K562 (cell line): Measurements from ENCODE around the gene CHGA. TPM values are rescaled to one million over a fixed set of nuclear protein-coding genes. Genes with fewer than 3 reads are reported as not detected.
A peak's percentile ranks its signal among the peaks of the same experiment; 100 is the strongest.

Source experiments
- ATAC-seq: fragments of 200-7000 bp; cut with Tn5 transposase; 3 replicates; pipeline ENCODE4 v1.9.1; 2020; ENCODE audit warnings: moderate library complexity
- BruUV-seq: library from RNA; stranded (reverse); fragments of 400-500 nt; replicated peaks from 2 replicates; lab custom pipeline; 2021; lab: Mats Ljungman, UMichigan
- CTCF ChIA-PET: fragments of 300-600 bp; formaldehyde crosslinking; extraction: SDS; loops from one replicate; lab custom pipeline; 2021; ENCODE audit warnings: low intra/inter-chr PET ratio; lab: Yijun Ruan, JAX
- POLR2A ChIA-PET: fragments of 300-600, 350-650 bp; sonication (Branson Sonifier 250); formaldehyde crosslinking; extraction: SDS; loops from one replicate; lab custom pipeline; 2021; ENCODE audit warnings: antibody characterized with exemption, inconsistent platforms; lab: Yijun Ruan, JAX
- DNase-seq, 4 experiments: peaks; one replicate each; pipeline versions ENCODE4 v3.0.0 to v3.0.0-alpha.2; 2011 to 2018; ENCODE audit warnings: low spot score in 3 of 4, mixed read lengths in 3 of 4; ENCODE audit errors: extremely low read depth in 1 of 4
- FAIRE-seq: peaks from 2 replicates; lab custom pipeline; 2011; peaks lifted over from hg19 to GRCh38; lab: Jason Lieb, UNC
- H2AFZ ChIP-seq: 2 replicates; pipeline ENCODE4 v1.6.0; 2011; ENCODE audit warnings: low read depth, low read length, control low read depth, inconsistent platforms
- H3K27ac ChIP-seq: fragments of 200-600 bp; 3 replicates; pipeline ENCODE4 v1.8.0; 2011; ENCODE audit warnings: low read depth, mild to moderate bottlenecking, control low read depth, inconsistent platforms, low read length, moderate library complexity, mixed read lengths; ENCODE audit errors: extremely low read depth
- H3K27me3 ChIP-seq, 2 experiments: fragments of 300-600 bp in 1 of 2; 2 replicates in 1 of 2; 3 replicates in 1 of 2; pipeline versions ENCODE4 v1.6.0 to v1.8.0; 2011; ENCODE audit warnings: inconsistent platforms in 2 of 2, low read length in 2 of 2, mild to moderate bottlenecking in 1 of 2, mixed read lengths in 1 of 2, moderate library complexity in 1 of 2; ENCODE audit not compliant: control insufficient read depth in 2 of 2, insufficient read depth in 2 of 2
- H3K36me3 ChIP-seq: fragments of 300-600 bp; 3 replicates; pipeline ENCODE4 v1.8.0; 2011; ENCODE audit warnings: mild to moderate bottlenecking, low read length, inconsistent platforms; ENCODE audit not compliant: control insufficient read depth, insufficient read depth
- H3K4me1 ChIP-seq, 2 experiments: fragments of 200-600 bp in 1 of 2; replicated peaks in 1 of 2; 2 replicates in 1 of 2; 3 replicates in 1 of 2; pipeline versions ENCODE4 v1.5.1 to v1.8.0; 2011; ENCODE audit warnings: inconsistent platforms in 2 of 2, low read length in 2 of 2, mild to moderate bottlenecking in 1 of 2, mixed read lengths in 1 of 2, moderate library complexity in 1 of 2; ENCODE audit not compliant: control insufficient read depth in 2 of 2, insufficient read depth in 2 of 2
- H3K4me2 ChIP-seq: 2 replicates; pipeline ENCODE4 v1.6.1; 2011; ENCODE audit warnings: low read length, control low read depth, inconsistent platforms, mixed read lengths; ENCODE audit not compliant: insufficient read depth
- H3K4me3 ChIP-seq: fragments of 200-600 bp; sonication (generic), shearing (Covaris generic); 2 replicates; pipeline ENCODE4 v1.5.1; 2016; ENCODE audit warnings: control low read depth, inconsistent platforms
- H3K79me2 ChIP-seq: fragments of 200-600 bp; 3 replicates; pipeline ENCODE4 v1.8.0; 2011; ENCODE audit warnings: low read length, inconsistent platforms; ENCODE audit not compliant: control insufficient read depth, insufficient read depth
- H3K9ac ChIP-seq, 2 experiments: 2 replicates each; pipeline versions ENCODE4 v1.6.0 to v1.6.1; 2011; ENCODE audit warnings: low read depth in 2 of 2, low read length in 2 of 2, control low read depth in 1 of 2, inconsistent platforms in 1 of 2, mild to moderate bottlenecking in 1 of 2, mixed read lengths in 1 of 2; ENCODE audit not compliant: insufficient read depth in 1 of 2
- H3K9me1 ChIP-seq: one replicate; pipeline ENCODE4 v1.6.0; 2011; ENCODE audit warnings: inconsistent platforms, mild to moderate bottlenecking, low read length, moderate library complexity; ENCODE audit not compliant: control insufficient read depth, insufficient read depth
- H3K9me3 ChIP-seq: replicated peaks from 2 replicates; pipeline ENCODE4 v1.5.1; 2011; ENCODE audit warnings: low read depth, low read length, inconsistent platforms; ENCODE audit not compliant: control insufficient read depth, insufficient read depth
- H4K20me1 ChIP-seq: replicated peaks from 2 replicates; pipeline ENCODE4 v1.6.1; 2011; ENCODE audit warnings: low read length, inconsistent platforms, mixed read lengths; ENCODE audit not compliant: control insufficient read depth, insufficient read depth
- CBFA2T2 ChIP-seq: fragments of 450-650 bp; conservative IDR thresholded peaks from 2 replicates; pipeline ENCODE4 v1.6.1; 2017; ENCODE audit warnings: mild to moderate bottlenecking
- L3MBTL2 ChIP-seq: fragments of 450-650 bp; IDR thresholded peaks from 2 replicates; pipeline ENCODE4 v1.6.1; 2016; ENCODE audit warnings: mild to moderate bottlenecking, moderate library complexity
- MYBL2 ChIP-seq, 2 experiments: fragments of 450-650 bp in 1 of 2; sonication (generic) in 1 of 2; formaldehyde crosslinking in 1 of 2; IDR thresholded peaks; 2 replicates each; pipeline versions ENCODE4 v1.6.1 to v1.8.1; 2017 to 2022; ENCODE audit warnings: borderline replicate concordance in 1 of 2, inconsistent platforms in 1 of 2, low read depth in 1 of 2, mild to moderate bottlenecking in 1 of 2, missing genetic modification reagents in 1 of 2, moderate library complexity in 1 of 2
- NR2C2 ChIP-seq, 2 experiments: fragments of 200-800 bp in 1 of 2; sonication (Bioruptor generic) in 1 of 2; sonication (generic) in 1 of 2; formaldehyde crosslinking in 1 of 2; IDR thresholded peaks; 2 replicates each; pipeline versions ENCODE4 v1.6.1 to v1.8.0; 2016 to 2022; ENCODE audit warnings: mild to moderate bottlenecking in 1 of 2, missing compliant biosample characterization in 1 of 2, missing genetic modification characterization in 1 of 2, missing genetic modification reagents in 1 of 2
- NUFIP1 ChIP-seq: fragments of 450-650 bp; IDR thresholded peaks from 2 replicates; pipeline ENCODE4 v1.6.1; 2018; ENCODE audit not compliant: partially characterized antibody
- POLR2G ChIP-seq: fragments of 200-400 bp; formaldehyde crosslinking; IDR thresholded peaks from 2 replicates; pipeline ENCODE4 v1.6.1; 2017; ENCODE audit warnings: low read depth, mild to moderate bottlenecking, antibody characterized with exemption, low read length, moderate library complexity
- RB1 ChIP-seq: fragments of 450-650 bp; IDR thresholded peaks from 2 replicates; pipeline ENCODE4 v1.6.1; 2017; ENCODE audit warnings: low read depth, mild to moderate bottlenecking
- SMC3 ChIP-seq: conservative IDR thresholded peaks from 2 replicates; pipeline ENCODE4 v1.6.1; 2011; ENCODE audit warnings: low read depth, low read length, improper control_type of control experiment; ENCODE audit not compliant: insufficient read depth
- STAT6 ChIP-seq: sonication (generic); formaldehyde crosslinking; IDR thresholded peaks from 2 replicates; pipeline ENCODE4 v1.8.1; 2023; ENCODE audit warnings: mild to moderate bottlenecking, missing genetic modification reagents
- USF1 ChIP-seq: sonication (generic); formaldehyde crosslinking; IDR thresholded peaks from 2 replicates; pipeline ENCODE4 v1.9.0; 2022; ENCODE audit warnings: mild to moderate bottlenecking, missing genetic modification reagents
- USF2 ChIP-seq: sonication (generic); formaldehyde crosslinking; IDR thresholded peaks from 2 replicates; pipeline ENCODE4 v1.5.0; 2020; ENCODE audit warnings: missing genetic modification reagents
- ZBTB7A ChIP-seq: IDR thresholded peaks from 2 replicates; pipeline ENCODE4 v1.6.1; 2011; ENCODE audit warnings: low read depth, mild to moderate bottlenecking, low read length, moderate library complexity, borderline replicate concordance; ENCODE audit not compliant: control insufficient read depth
- ZFX ChIP-seq: sonication (generic); formaldehyde crosslinking; IDR thresholded peaks from 2 replicates; pipeline ENCODE4 v1.8.0; 2022; ENCODE audit warnings: mild to moderate bottlenecking, missing genetic modification reagents, moderate library complexity
- whole genome bisulfite sequencing: fragments of 100-300 bp; shearing (Covaris generic); methylation state at CpG from one replicate; pipeline ENCODE4 v1.1.6; 2016; ENCODE audit warnings: low coverage, mixed read lengths; ENCODE audit not compliant: insufficient coverage; ENCODE audit errors: missing lambda C conversion rate; 5-methylcytosine and 5-hydroxymethylcytosine counted together
- in situ Hi-C: fragments of 300-500 bp; cut with MboI; formaldehyde crosslinking; loops from 4 replicates; pipeline ENCODE4 v1.15.0; 2018; ENCODE audit warnings: inconsistent platforms, mixed read lengths
- intact Hi-C: fragments of 100-400 bp; cut with micrococcal nuclease; formaldehyde crosslinking; loops from 2 replicates; pipeline ENCODE4 v1.14.2; 2022
- polyA plus RNA-seq, 8 experiments: library from polyadenylated mRNA; depleted of rRNA in 4 of 8; stranded (reverse) in 5 of 8; unstranded in 3 of 8; fragments of >200 nt; fragmentation: Nextera tagmentation in 2 of 8; fragmentation: Illumina TruSeq in 1 of 8; extraction: Ambion mirVana in 2 of 8; extraction: Trizol in 1 of 8; gene quantifications; 2 replicates each; pipeline versions ENCODE4 v1.2.1 to v1.2.3, GENCODE V29; 2011 to 2014; ENCODE audit warnings: inconsistent platforms in 1 of 8, missing spikeins in 1 of 8
- total RNA-seq, 7 experiments: library from RNA; depleted of rRNA in 6 of 7; stranded (reverse); fragments of >200 nt in 6 of 7; fragmentation: Illumina TruSeq in 2 of 7; extraction: Trizol in 2 of 7; gene quantifications; 2 replicates each; pipeline versions ENCODE4 v1.2.1 to v1.2.3, GENCODE V29; 2011 to 2021; ENCODE audit warnings: low replicate concordance in 1 of 7
- TF ChIP-seq, protein P1 (sequence below): fragments of 450-650 bp; formaldehyde crosslinking; IDR thresholded peaks from 2 replicates; pipeline ENCODE4 v1.4.0; 2020; ENCODE audit warnings: mild to moderate bottlenecking, mixed read lengths

CHGA gene
- total and polyA plus RNA-seq, 9 of the 15 experiments (the other 6 are each of a cell fraction or from before 2014, with no cell fraction given) = not detected

- peaks cover 0 to 33% of the 10 kb centered on the region in 2 experiments; a peak in 3 of 5 replicates for H3K4me1 ChIP-seq
- ChIA-PET POLR2A (interaction anchor here (0.8 to 1.2 kb wide), 2 partner anchors 10 to 15 kb away, joined by 3 to 4 read pairs; no protein-coding TSS in a partner anchor), CTCF (no interaction called here)
- no peaks in the 10 kb centered on the region for H4K20me1 ChIP-seq
- H3K79me2 ChIP-seq = no peaks in the 10 kb centered on the region
- intact Hi-C loops = no loop called here
- in situ Hi-C loops = no loop called here
- H3K4me3 ChIP-seq = no peak overlapping the region
- no peaks in the 10 kb centered on the region for H3K9me3 ChIP-seq
- BruUV-seq = no TSS peak
- peaks cover 7% of the 10 kb centered on the region for H3K9me1 ChIP-seq
- H3K4me2 ChIP-seq = no peak overlapping the region
- WGBS = 24% methylated on average over 13 of the region's 17 CpGs
- peak; percentile 73 for ATAC-seq
- 0 out of 3 replicates have a peak, but pooled peaks cover 2% of the 10 kb centered on the region for H3K36me3 ChIP-seq
- H3K27me3 ChIP-seq = no peaks in the 10 kb centered on the region
- FAIRE-seq = no peak
- H3K27ac ChIP-seq = no peak overlapping the region
- peak overlapping the region in 1 of 2 experiments; percentile 52; a peak in 1 of 4 replicates for H3K9ac ChIP-seq
- peak; percentile 19 to 63 (median 26) for DNase-seq
- no peak overlapping the region for H2AFZ ChIP-seq
- TF ChIP-seq USF1 (CRISPR knock-in tag) (peak; percentile 68; the same call in 1 of the 2 replicates), MYBL2 (IDR thresholded peaks at IDR 0.05; ENCODE audit: low read depth) (no peak), MYBL2 (CRISPR knock-in tag; IDR thresholded peaks at IDR 0.05; ENCODE audit: borderline replicate concordance) (no peak), RB1 (no peak), SMC3 (no peak), CBFA2T2 (peak; percentile 29), ZFX (CRISPR knock-in tag) (no peak), NR2C2 (CRISPR knock-in tag; IDR thresholded peaks at IDR 0.05) (no peak), NR2C2 (tag; IDR thresholded peaks at IDR 0.05) (no peak), NUFIP1 (no peak), L3MBTL2 (peak; percentile 43; the same call in 1 of the 2 replicates), USF2 (CRISPR knock-in tag) (peak; percentile 66), STAT6 (no peak), ZBTB7A (peak; percentile 32; the same call in 1 of the 2 replicates), POLR2G (0 out of 2 replicates have a peak, but pooled peaks have one; percentile 27)
- TF ChIP-seq, protein P1, sequence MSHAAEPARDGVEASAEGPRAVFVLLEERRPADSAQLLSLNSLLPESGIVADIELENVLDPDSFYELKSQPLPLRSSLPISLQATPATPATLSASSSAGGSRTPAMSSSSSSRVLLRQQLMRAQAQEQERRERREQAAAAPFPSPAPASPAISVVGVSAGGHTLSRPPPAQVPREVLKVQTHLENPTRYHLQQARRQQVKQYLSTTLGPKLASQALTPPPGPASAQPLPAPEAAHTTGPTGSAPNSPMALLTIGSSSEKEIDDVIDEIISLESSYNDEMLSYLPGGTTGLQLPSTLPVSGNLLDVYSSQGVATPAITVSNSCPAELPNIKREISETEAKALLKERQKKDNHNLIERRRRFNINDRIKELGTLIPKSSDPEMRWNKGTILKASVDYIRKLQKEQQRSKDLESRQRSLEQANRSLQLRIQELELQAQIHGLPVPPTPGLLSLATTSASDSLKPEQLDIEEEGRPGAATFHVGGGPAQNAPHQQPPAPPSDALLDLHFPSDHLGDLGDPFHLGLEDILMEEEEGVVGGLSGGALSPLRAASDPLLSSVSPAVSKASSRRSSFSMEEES (CRISPR knock-in tag) = peak; percentile 25
Observed at GRCh38 chr14:92943855-92944570, 21.1 kb downstream of the CHGA start.
